H9 (cell line): ENCODE measurements around the gene MAPK13. TPM values are rescaled to one million over a fixed set of nuclear protein-coding genes. Genes with fewer than 3 reads are reported as not detected.

Source experiments
- DNase-seq: peaks from one replicate; pipeline ENCODE4 v3.0.0-alpha.2; 2017
- H2AFZ ChIP-seq: one replicate; pipeline ENCODE4 v1.6.1; 2013; ENCODE audit warnings: mild to moderate bottlenecking, low read length, control low read depth, moderate library complexity
- H2AK5ac ChIP-seq: 2 replicates; pipeline ENCODE4 v1.6.1; 2013; ENCODE audit warnings: low read length, control low read depth, mixed read lengths; ENCODE audit not compliant: insufficient read length
- H2BK120ac ChIP-seq: one replicate; pipeline ENCODE4 v1.6.1; 2013; ENCODE audit warnings: low read depth, mild to moderate bottlenecking, low read length, control low read depth, inconsistent platforms; ENCODE audit not compliant: poor library complexity, severe bottlenecking
- H2BK12ac ChIP-seq: 2 replicates; pipeline ENCODE4 v1.6.1; 2013; ENCODE audit warnings: low read length, control low read depth, mixed read lengths, low read depth; ENCODE audit not compliant: insufficient read length
- H2BK15ac ChIP-seq: 2 replicates; pipeline ENCODE4 v1.6.1; 2013; ENCODE audit warnings: low read depth, low read length, control low read depth
- H2BK20ac ChIP-seq: one replicate; pipeline ENCODE4 v1.6.1; 2013; ENCODE audit warnings: low read depth, mild to moderate bottlenecking, low read length, control low read depth, inconsistent platforms; ENCODE audit not compliant: poor library complexity, severe bottlenecking
- H2BK5ac ChIP-seq: 2 replicates; pipeline ENCODE4 v1.6.1; 2013; ENCODE audit warnings: low read length, control low read depth, mixed read lengths; ENCODE audit not compliant: insufficient read length
- H3K14ac ChIP-seq: 2 replicates; pipeline ENCODE4 v1.6.1; 2013; ENCODE audit warnings: low read length, control low read depth; ENCODE audit not compliant: insufficient read depth
- H3K18ac ChIP-seq: 2 replicates; pipeline ENCODE4 v1.6.1; 2013; ENCODE audit warnings: low read depth, mild to moderate bottlenecking, mixed read lengths, low read length, control low read depth; ENCODE audit not compliant: insufficient read length
- H3K23ac ChIP-seq: 2 replicates; pipeline ENCODE4 v1.6.1; 2013; ENCODE audit warnings: low read length, control low read depth, mixed read lengths, low read depth; ENCODE audit not compliant: insufficient read length
- H3K23me2 ChIP-seq: 2 replicates; pipeline ENCODE4 v1.6.1; 2013; ENCODE audit warnings: low read depth, mild to moderate bottlenecking, mixed read lengths, low read length, control low read depth; ENCODE audit not compliant: insufficient read length, poor library complexity, severe bottlenecking
- H3K27ac ChIP-seq: 2 replicates; pipeline ENCODE4 v1.5.1; 2013; ENCODE audit warnings: low read length, control low read depth, mixed read lengths, low read depth; ENCODE audit not compliant: insufficient read length
- H3K27me3 ChIP-seq: 2 replicates; pipeline ENCODE4 v1.6.1; 2013; ENCODE audit warnings: low read length, control low read depth, inconsistent platforms; ENCODE audit not compliant: insufficient read depth
- H3K4ac ChIP-seq: 2 replicates; pipeline ENCODE4 v1.6.1; 2013; ENCODE audit warnings: low read depth, mild to moderate bottlenecking, control low read depth, inconsistent platforms, low read length, moderate library complexity
- H3K4me1 ChIP-seq: 2 replicates; pipeline ENCODE4 v1.6.1; 2013; ENCODE audit warnings: low read length, control low read depth, inconsistent platforms; ENCODE audit not compliant: insufficient read depth
- H3K4me2 ChIP-seq: 2 replicates; pipeline ENCODE4 v1.6.1; 2013; ENCODE audit warnings: low read length, control low read depth, mixed read lengths; ENCODE audit not compliant: insufficient read length, insufficient read depth
- H3K56ac ChIP-seq: 2 replicates; pipeline ENCODE4 v1.6.1; 2013; ENCODE audit warnings: low read depth, mild to moderate bottlenecking, mixed read lengths, low read length, control low read depth; ENCODE audit not compliant: insufficient read length
- H3K79me1 ChIP-seq: 2 replicates; pipeline ENCODE4 v1.6.1; 2013; ENCODE audit warnings: low read depth, mild to moderate bottlenecking, moderate library complexity, low read length, control low read depth, inconsistent platforms; ENCODE audit not compliant: insufficient read depth, poor library complexity, severe bottlenecking
- H3K79me2 ChIP-seq: 2 replicates; pipeline ENCODE4 v1.6.1; 2013; ENCODE audit warnings: low read length, control low read depth, inconsistent platforms; ENCODE audit not compliant: insufficient read depth
- H3K9ac ChIP-seq: 2 replicates; pipeline ENCODE4 v1.6.1; 2013; ENCODE audit warnings: low read length, control low read depth, mixed read lengths; ENCODE audit not compliant: insufficient read length; ENCODE audit errors: extremely low read depth
- H3K9me3 ChIP-seq: one replicate; pipeline ENCODE4 v1.6.1; 2013; ENCODE audit warnings: low read depth, low read length, inconsistent platforms; ENCODE audit not compliant: control insufficient read depth
- H3T11ph ChIP-seq: one replicate; pipeline ENCODE4 v1.6.1; 2013; ENCODE audit warnings: mild to moderate bottlenecking, low read length, control low read depth, inconsistent platforms
- H4K20me1 ChIP-seq: one replicate; pipeline ENCODE4 v1.6.1; 2013; ENCODE audit not compliant: control insufficient read depth, insufficient read length, insufficient read depth
- H4K5ac ChIP-seq: 2 replicates; pipeline ENCODE4 v1.6.1; 2013; ENCODE audit warnings: low read depth, mild to moderate bottlenecking, mixed read lengths, low read length, control low read depth; ENCODE audit not compliant: insufficient read length
- H4K8ac ChIP-seq: replicated peaks from 2 replicates; pipeline ENCODE4 v1.6.1; 2013; ENCODE audit warnings: low read length, control low read depth, mixed read lengths, low read depth; ENCODE audit not compliant: insufficient read length
- H4K91ac ChIP-seq: 2 replicates; pipeline ENCODE4 v1.6.1; 2013; ENCODE audit warnings: low read depth, mild to moderate bottlenecking, moderate library complexity, mixed read lengths, low read length, control low read depth; ENCODE audit not compliant: insufficient read length
- H3K27ac Mint-ChIP-seq, 3 experiments: 2 replicates in 2 of 3; 3 replicates in 1 of 3; pipeline ENCODE4 v1.8.0; 2020 to 2021; ENCODE audit warnings: mixed read lengths in 3 of 3, mild to moderate bottlenecking in 1 of 3, moderate library complexity in 1 of 3
- H3K27me3 Mint-ChIP-seq: 2 replicates; pipeline ENCODE4 v1.8.0; 2021; ENCODE audit warnings: low read depth, mild to moderate bottlenecking, moderate library complexity, mixed read lengths
- H3K36me3 Mint-ChIP-seq, 3 experiments: 2 replicates in 2 of 3; 3 replicates in 1 of 3; pipeline ENCODE4 v1.8.0; 2020 to 2021; ENCODE audit warnings: low read depth in 3 of 3, mixed read lengths in 3 of 3; ENCODE audit not compliant: insufficient read depth in 1 of 3
- H3K4me1 Mint-ChIP-seq, 2 experiments: 2 replicates each; pipeline ENCODE4 v1.8.0; 2020; ENCODE audit warnings: mixed read lengths in 2 of 2
- H3K4me3 Mint-ChIP-seq, 2 experiments: 2 replicates in 1 of 2; 3 replicates in 1 of 2; pipeline ENCODE4 v1.8.0; 2020 to 2021; ENCODE audit warnings: mild to moderate bottlenecking in 2 of 2, mixed read lengths in 2 of 2, moderate library complexity in 1 of 2
- H3K9me3 Mint-ChIP-seq, 2 experiments: 2 replicates in 1 of 2; 3 replicates in 1 of 2; pipeline ENCODE4 v1.8.0; 2020; ENCODE audit warnings: mild to moderate bottlenecking in 2 of 2, mixed read lengths in 2 of 2, moderate library complexity in 1 of 2
- CTCF ChIP-seq: fragments of 200-600 bp; sonication (generic); conservative IDR thresholded peaks from 3 replicates; pipeline ENCODE4 v1.8.0; 2021; ENCODE audit warnings: antibody characterized with exemption, mild to moderate bottlenecking
- WGBS: extraction: QIAGEN DNeasy Blood & Tissue Kit; methylation state at CpG from one replicate; pipeline ENCODE4 v1.1.7; 2013; ENCODE audit warnings: missing lambda C conversion rate, low lambda C conversion rate, mixed read lengths; ENCODE audit not compliant: insufficient read length; ENCODE audit errors: extremely low coverage; 5-methylcytosine and 5-hydroxymethylcytosine counted together
- total RNA-seq: library from RNA; stranded (reverse); gene quantifications from 2 replicates; pipeline ENCODE4 v1.2.1, GENCODE V29; 2021

The MAPK13 gene
- total RNA-seq, 1 experiment from 2014 or later, result 18.9 TPM

- Mint-ChIP-seq H3K27me3 (no peaks in the 10 kb centered on the region), H3K36me3 (peaks cover 5 to 37% (median 16%) of the 10 kb centered on the region in 3 experiments), H3K27ac (peak overlapping the region; percentile 33 to 71 (median 64); a peak in 3 of 7 replicates), H3K9me3 (no peaks in the 10 kb centered on the region), H3K4me3 (no peak overlapping the region), H3K4me1 (peaks cover 13 to 14% of the 10 kb centered on the region in 2 experiments)
- no peak overlapping the region for H3K27ac ChIP-seq
- H3T11ph ChIP-seq, result no peak overlapping the region
- no peak overlapping the region for H2BK15ac ChIP-seq
- no peaks in the 10 kb centered on the region for H3K27me3 ChIP-seq
- no peaks in the 10 kb centered on the region for H4K20me1 ChIP-seq
- H3K9me3 ChIP-seq, result no peaks in the 10 kb centered on the region
- H2AFZ ChIP-seq, result no peak overlapping the region
- no peaks in the 10 kb centered on the region for H3K79me2 ChIP-seq
- H2AK5ac ChIP-seq, result no peak overlapping the region
- no peak overlapping the region for H3K23ac ChIP-seq
- no peak overlapping the region for H3K18ac ChIP-seq
- no peak overlapping the region for H3K14ac ChIP-seq
- H3K4ac ChIP-seq, result no peak overlapping the region
- no CpG with 5 or more reads among the region's 7 CpGs for WGBS
- no peak for DNase-seq
- no peaks in the 10 kb centered on the region for H3K23me2 ChIP-seq
- no peaks in the 10 kb centered on the region for H3K4me1 ChIP-seq
- H3K56ac ChIP-seq, result no peak overlapping the region
- no peak overlapping the region for H2BK120ac ChIP-seq
- no peak overlapping the region for H3K4me2 ChIP-seq
- H4K5ac ChIP-seq, result no peak overlapping the region
- H3K9ac ChIP-seq, result no peak overlapping the region
- no peak overlapping the region for H2BK12ac ChIP-seq
- H4K8ac ChIP-seq, result no peak overlapping the region
- no peak overlapping the region for H2BK5ac ChIP-seq
- H4K91ac ChIP-seq, result no peak overlapping the region
- no peak for TF ChIP-seq CTCF
- no peaks in the 10 kb centered on the region for H3K79me1 ChIP-seq
- no peak overlapping the region for H2BK20ac ChIP-seq
These were observed 18.8 kb upstream of the MAPK13 start for GRCh38 chr6:36111526-36111925.
